ENCODE results near the gene BAZ2B. TPM values are rescaled to one million over a fixed set of nuclear protein-coding genes. Genes with fewer than 3 reads are reported as not detected.

Gene BAZ2B
- total and polyA plus RNA-seq, 9 of the 15 experiments (the other 6 are each of a cell fraction or from before 2014, with no cell fraction given): 7.5 to 38.6 (median 19.8) TPM

DNA sequence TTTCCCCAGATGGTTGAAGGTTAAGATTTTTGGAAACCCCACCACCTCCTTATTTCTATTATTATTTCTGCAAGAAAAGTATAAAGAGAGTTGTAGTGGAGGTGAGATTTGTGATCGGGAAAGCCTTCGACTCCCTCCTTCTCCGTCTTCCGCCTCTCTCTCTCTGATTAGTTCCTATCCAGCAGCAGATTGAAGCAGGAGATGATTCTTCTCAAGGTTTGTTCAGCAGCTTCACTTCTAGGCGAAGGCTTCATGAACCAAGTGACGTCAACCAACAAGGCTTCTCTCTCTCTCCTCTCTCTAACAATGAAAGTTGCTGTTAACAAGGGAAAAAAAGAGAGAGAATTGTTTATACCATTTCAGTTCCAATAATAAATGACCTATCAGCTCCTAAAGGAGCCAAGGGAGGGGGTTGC, at the start of gene BAZ2B (continued):
- TF ChIP-seq EHMT2 (IDR thresholded peaks at IDR 0.05): peak; percentile 65; the same call in 1 of the 2 replicates
- no peak for TF ChIP-seq PML (IDR thresholded peaks at IDR 0.05; ENCODE audit: low read length)
- no peak for TF ChIP-seq ZNF766 (CRISPR knock-in tag; conservative IDR thresholded peaks at IDR 0.05)

DNA sequence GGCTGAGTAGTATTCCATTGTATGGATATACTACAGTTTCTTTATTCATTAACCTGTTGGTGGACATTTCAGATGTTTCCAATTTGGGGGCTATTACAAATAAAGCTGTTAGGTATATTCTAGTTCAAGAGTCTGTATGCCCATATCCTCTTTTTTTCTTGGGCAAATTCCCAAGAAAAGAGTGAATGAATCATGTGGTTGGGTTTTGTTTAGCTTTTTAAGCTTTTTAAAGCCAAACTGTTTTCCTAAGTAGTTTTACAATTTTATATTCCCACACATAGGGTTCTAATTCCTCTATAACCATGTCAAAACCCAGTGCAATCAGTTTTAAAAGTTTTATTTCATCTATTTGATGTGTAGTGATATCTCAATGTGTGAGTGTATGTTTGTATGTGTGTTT, 44.9 kb upstream of the BAZ2B start:
- Histone ChIP-seq H3K9me1 (ENCODE audit: control insufficient read depth, insufficient read depth, low read length) (no peaks in the 10 kb centered on the region), H3K4me2 (ENCODE audit: insufficient read depth, low read length) (no peak overlapping the region), H4K20me1 (replicated peaks; ENCODE audit: control insufficient read depth, insufficient read depth, low read length) (no peaks in the 10 kb centered on the region), H3K4me3 (no peak overlapping the region), H3K79me2 (ENCODE audit: control insufficient read depth, insufficient read depth, low read length) (no peaks in the 10 kb centered on the region), H3K9me3 (replicated peaks; ENCODE audit: control insufficient read depth, insufficient read depth, low read depth, low read length) (no peaks in the 10 kb centered on the region; the same call in 1 of the 2 replicates), H2AFZ (ENCODE audit: low read depth, low read length) (no peak overlapping the region), H3K4me1 (replicated peaks in 1 of 2; ENCODE audit: control insufficient read depth in 2 of 2, insufficient read depth in 2 of 2, low read length in 2 of 2) (no peaks in the 10 kb centered on the region), H3K27me3 (ENCODE audit: control insufficient read depth in 2 of 2, insufficient read depth in 2 of 2, low read length in 2 of 2) (no peaks in the 10 kb centered on the region), H3K27ac (ENCODE audit: extremely low read depth, low read depth, low read length) (no peak overlapping the region), H3K9ac (ENCODE audit: insufficient read depth in 1 of 2, low read depth in 2 of 2, low read length in 2 of 2) (no peak overlapping the region), H3K36me3 (ENCODE audit: control insufficient read depth, insufficient read depth, low read length) (no peaks in the 10 kb centered on the region)
- ATAC-seq (no peak), DNase-seq (ENCODE audit: extremely low read depth in 1 of 4, low spot score in 3 of 4) (no peak), FAIRE-seq (no peak)
- CTCF ChIA-PET (ENCODE audit: low intra/inter-chr PET ratio): no interaction called here
- BruUV-seq (replicated peaks): no TSS peak
- in situ Hi-C loops (cut with MboI): no loop called here
- intact Hi-C loops (cut with micrococcal nuclease): no loop called here
- POLR2A ChIA-PET: no interaction called here
- TF ChIP-seq MCM3 (IDR thresholded peaks at IDR 0.05): no peak
- TF ChIP-seq SMC3 (conservative IDR thresholded peaks at IDR 0.05; ENCODE audit: insufficient read depth, low read depth, low read length): no peak
- TF ChIP-seq, protein P1, sequence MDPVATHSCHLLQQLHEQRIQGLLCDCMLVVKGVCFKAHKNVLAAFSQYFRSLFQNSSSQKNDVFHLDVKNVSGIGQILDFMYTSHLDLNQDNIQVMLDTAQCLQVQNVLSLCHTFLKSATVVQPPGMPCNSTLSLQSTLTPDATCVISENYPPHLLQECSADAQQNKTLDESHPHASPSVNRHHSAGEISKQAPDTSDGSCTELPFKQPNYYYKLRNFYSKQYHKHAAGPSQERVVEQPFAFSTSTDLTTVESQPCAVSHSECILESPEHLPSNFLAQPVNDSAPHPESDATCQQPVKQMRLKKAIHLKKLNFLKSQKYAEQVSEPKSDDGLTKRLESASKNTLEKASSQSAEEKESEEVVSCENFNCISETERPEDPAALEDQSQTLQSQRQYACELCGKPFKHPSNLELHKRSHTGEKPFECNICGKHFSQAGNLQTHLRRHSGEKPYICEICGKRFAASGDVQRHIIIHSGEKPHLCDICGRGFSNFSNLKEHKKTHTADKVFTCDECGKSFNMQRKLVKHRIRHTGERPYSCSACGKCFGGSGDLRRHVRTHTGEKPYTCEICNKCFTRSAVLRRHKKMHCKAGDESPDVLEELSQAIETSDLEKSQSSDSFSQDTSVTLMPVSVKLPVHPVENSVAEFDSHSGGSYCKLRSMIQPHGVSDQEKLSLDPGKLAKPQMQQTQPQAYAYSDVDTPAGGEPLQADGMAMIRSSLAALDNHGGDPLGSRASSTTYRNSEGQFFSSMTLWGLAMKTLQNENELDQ (CRISPR knock-in tag; IDR thresholded peaks at IDR 0.05; ENCODE audit: borderline replicate concordance): no peak
- TF ChIP-seq, protein P2, sequence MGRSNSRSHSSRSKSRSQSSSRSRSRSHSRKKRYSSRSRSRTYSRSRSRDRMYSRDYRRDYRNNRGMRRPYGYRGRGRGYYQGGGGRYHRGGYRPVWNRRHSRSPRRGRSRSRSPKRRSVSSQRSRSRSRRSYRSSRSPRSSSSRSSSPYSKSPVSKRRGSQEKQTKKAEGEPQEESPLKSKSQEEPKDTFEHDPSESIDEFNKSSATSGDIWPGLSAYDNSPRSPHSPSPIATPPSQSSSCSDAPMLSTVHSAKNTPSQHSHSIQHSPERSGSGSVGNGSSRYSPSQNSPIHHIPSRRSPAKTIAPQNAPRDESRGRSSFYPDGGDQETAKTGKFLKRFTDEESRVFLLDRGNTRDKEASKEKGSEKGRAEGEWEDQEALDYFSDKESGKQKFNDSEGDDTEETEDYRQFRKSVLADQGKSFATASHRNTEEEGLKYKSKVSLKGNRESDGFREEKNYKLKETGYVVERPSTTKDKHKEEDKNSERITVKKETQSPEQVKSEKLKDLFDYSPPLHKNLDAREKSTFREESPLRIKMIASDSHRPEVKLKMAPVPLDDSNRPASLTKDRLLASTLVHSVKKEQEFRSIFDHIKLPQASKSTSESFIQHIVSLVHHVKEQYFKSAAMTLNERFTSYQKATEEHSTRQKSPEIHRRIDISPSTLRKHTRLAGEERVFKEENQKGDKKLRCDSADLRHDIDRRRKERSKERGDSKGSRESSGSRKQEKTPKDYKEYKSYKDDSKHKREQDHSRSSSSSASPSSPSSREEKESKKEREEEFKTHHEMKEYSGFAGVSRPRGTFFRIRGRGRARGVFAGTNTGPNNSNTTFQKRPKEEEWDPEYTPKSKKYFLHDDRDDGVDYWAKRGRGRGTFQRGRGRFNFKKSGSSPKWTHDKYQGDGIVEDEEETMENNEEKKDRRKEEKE (IDR thresholded peaks at IDR 0.05; ENCODE audit: borderline replicate concordance in 1 of 2, control insufficient read depth in 1 of 2, low read depth in 2 of 2, low read length in 1 of 2): no peak
- TF ChIP-seq, protein P3, sequence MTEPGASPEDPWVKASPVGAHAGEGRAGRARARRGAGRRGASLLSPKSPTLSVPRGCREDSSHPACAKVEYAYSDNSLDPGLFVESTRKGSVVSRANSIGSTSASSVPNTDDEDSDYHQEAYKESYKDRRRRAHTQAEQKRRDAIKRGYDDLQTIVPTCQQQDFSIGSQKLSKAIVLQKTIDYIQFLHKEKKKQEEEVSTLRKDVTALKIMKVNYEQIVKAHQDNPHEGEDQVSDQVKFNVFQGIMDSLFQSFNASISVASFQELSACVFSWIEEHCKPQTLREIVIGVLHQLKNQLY (CRISPR knock-in tag; conservative IDR thresholded peaks at IDR 0.05): no peak
- TF ChIP-seq, protein P4, sequence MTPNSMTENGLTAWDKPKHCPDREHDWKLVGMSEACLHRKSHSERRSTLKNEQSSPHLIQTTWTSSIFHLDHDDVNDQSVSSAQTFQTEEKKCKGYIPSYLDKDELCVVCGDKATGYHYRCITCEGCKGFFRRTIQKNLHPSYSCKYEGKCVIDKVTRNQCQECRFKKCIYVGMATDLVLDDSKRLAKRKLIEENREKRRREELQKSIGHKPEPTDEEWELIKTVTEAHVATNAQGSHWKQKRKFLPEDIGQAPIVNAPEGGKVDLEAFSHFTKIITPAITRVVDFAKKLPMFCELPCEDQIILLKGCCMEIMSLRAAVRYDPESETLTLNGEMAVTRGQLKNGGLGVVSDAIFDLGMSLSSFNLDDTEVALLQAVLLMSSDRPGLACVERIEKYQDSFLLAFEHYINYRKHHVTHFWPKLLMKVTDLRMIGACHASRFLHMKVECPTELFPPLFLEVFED (CRISPR knock-in tag; conservative IDR thresholded peaks at IDR 0.05): no peak
- no peak for TF ChIP-seq GABPB1 (CRISPR knock-in tag; IDR thresholded peaks at IDR 0.05)
- TF ChIP-seq ZNF217 (CRISPR knock-in tag; IDR thresholded peaks at IDR 0.05): no peak
- no peak for TF ChIP-seq ZNF507 (tag; conservative IDR thresholded peaks at IDR 0.05)

All from K562 (cell line).